EL (cell line): ENCODE data around the gene SIRPB1.
"Not testable (repeated sequence)": the region's sequence is repeated elsewhere in the genome, so short reads cannot be mapped to it uniquely, and the experiment has no call there.

Source experiments
- DNase-seq: peaks from one replicate; pipeline ENCODE4 v3.0.0-alpha.2; 2016

The SIRPB1 gene

DNA sequence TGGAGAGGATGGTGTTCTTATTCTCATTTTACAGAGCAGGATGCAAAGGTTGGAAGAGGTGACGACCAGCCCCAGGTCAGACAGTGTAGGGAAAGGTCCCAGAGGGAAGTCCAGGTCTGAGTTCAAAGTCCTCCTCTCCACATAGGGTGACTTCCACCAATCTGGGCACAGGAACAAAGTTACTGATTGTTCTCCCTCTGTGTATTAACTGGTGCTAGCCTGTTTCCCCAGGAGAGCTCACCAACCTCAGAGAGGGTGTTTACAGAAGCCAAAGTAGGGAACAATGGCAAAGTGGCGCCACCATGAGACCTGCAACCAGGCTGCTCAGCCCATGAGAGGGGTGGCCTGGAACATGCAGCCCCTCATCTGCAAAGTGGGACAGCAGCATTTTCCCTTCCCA is 16.8 kb upstream of the SIRPB1 start:
- no peak for DNase-seq

DNA sequence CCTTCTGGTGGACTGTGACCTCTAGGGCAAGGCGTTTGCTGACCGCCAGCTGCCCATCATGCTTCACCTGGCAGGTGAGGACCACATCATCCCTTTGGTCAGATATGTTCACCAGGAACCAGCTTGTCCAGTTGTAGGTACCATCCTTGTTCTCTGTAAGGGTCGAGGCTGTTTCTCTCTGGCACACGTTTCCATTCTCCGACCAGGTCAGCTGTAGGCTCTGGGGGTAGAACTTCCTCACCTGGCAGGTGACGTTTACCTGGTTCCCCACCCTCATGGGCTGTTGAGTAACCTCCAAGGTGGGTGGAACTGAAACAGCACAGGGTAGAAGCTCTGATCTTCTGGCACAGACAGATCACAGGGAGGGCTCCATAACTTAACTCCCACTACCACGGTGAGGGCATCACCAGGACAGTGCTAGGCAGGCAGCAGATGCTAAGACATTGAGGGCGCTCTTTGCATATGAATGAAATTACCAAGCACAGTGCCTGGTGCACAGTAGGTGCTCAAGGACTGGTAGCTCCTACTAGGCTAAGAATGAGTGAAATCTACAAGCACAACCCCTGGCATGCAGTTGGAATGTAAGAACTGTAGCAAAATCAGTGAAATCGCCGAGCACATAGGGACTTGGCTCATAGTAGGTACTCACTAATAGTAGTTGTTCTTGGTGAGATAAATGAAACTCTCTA is 15.6 kb upstream of the SIRPB1 start:
- no peak for DNase-seq

DNA sequence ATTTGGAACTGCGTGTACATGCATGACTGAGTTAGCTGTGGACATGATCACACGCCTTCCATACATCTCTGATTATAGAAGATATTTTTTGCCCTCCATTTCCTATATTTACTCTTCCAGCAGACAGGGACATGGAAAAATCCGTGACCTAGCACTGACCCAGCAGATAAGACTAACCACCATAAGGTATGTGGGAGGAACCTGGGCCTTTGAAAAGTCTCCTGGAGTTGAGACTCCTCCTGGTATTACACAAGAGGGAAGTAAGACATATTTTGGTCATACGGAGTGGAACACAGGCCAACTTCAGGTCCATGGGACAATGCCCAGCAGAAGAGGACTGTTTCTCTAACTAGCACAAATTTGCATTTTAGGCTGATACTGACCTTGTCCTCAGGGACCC is 13.7 kb upstream of the SIRPB1 start:
- DNase-seq, result no peak

DNA sequence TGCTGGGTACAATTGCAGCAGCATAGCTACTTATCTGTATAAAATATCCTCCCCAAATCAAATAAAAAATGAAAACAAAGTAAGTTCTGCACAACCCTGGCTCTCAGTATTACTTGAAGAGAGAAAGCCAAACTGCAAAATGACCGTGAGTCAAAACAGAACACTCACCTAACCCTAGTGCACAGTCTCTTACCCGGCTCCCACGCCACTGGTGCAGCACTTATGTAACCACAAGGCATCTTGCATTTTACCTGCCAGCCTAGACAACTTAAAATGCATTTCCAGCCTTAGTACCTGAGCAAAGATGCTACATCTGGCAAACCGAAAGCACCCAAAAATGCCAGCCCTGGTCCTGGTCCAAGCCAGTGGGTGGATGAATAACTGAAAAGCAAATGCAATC is 12.4 kb upstream of the SIRPB1 start:
- no peak for DNase-seq

DNA sequence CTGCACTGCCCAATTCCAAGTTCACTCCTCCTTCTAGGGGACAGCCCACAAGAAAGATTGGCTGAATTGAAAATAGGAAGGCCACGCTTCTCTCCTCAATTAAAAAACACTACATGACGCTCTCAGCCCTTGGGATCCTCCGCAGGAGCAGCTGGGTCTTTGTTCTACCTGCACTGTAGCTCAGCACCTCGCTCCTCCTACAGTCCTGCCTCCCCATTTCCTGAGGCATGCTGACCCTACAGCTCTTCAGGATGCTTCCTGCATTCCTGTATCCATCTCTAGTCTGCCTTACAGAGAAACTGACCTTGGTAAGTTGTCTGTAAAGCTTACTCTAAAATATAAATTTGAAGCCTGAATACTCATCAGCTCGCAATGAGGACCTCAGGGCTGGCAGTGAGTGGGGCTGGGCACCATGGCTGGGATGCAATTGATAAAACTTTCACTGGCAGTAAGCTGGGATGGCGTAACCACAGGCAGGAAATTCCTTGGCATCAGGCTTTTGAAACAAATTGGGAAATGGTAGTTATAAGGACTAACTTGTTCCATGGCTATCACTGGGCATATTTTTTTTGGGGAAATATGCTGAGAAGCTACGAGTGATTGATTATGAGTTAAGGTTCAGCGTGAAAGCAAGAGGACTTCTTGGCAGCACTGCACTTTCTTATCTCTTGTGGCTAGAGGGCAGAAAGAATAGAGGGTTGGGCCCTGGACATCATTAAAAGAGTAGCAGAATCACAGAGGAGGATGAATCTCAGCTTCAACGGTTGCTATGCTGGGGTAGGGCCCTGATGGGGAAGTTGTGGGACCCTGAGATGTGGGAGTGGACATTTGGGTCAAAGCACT is 11.7 kb upstream of the SIRPB1 start:
- DNase-seq, result peak; percentile 13

DNA sequence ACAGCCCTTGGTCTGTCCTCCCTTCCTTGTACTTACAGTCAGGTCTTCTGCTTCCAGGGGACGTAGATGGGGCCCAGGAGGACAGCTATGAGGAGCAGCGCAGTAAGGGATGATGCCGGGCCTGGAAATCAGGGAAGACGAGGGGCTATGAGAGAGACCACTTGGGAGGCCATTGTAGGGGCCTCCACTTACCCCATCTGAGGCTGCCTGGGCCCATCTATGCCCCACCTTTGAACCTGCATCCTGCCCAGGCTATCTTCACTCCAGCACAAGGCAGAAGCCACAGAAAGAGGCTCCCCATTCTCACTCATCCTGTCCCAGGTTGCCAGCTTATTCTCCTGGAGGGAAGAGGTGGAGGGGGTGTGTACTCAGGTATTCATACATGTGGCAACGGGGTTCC is 10.4 kb upstream of the SIRPB1 start:
- DNase-seq, result no peak

DNA sequence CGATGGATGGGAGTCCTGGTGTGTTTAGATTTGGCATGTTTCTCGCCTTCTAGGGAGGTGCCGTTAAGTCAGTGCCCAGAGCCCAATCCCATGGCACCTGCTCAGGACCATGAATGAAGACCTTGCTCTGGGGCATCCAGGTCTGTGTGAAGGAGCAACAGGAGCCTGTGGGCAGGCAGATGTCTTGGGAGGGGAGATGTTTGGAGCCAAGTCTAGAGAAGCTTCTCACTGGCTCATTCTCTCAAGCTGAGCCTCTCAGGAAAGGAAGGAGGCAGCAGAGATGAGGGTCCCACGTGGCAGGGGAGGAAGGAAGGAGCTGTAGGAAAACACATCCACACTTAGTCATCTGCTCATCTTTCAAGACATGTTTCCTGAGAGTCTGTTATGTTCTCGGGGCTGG is 9.5 kb upstream of the SIRPB1 start:
- DNase-seq, result no peak

DNA sequence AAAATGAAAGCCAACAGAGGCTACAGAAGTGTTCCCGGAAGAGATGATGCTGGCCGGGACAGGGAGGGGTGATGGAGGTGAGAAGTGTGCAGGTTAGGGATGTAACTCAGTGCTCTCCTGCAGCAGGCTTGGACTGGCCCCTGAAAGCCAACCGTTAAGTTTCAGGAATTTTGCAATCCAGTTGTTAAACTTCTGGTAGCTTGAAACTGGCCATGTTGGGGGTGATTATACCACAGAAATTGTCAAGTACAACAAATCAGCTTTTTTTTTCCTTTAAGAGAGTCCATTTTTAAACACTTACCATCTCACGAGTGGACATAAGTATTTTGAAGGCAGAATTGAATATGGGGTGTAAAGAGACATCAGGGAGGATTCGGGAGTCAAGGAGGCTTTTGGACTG is 8.8 kb upstream of the SIRPB1 start:
- no peak for DNase-seq

DNA sequence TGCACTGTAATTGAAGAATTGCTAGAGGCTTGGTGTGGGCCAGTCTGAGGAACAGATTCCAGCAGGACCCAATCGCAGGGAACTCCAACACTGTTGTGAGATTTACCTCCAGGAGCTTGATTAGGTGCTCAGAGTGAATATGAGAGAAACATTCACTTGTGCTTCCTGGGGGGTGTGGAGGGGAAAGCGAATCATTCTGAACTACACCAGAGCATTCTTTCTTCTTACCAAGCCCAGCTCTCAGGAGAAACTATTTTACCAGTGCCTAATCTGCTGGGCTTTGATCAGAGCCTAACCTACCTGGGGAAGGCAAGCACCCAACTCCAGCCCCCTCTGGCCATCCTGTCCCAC is 7.4 kb upstream of the SIRPB1 start:
- no peak for DNase-seq

DNA sequence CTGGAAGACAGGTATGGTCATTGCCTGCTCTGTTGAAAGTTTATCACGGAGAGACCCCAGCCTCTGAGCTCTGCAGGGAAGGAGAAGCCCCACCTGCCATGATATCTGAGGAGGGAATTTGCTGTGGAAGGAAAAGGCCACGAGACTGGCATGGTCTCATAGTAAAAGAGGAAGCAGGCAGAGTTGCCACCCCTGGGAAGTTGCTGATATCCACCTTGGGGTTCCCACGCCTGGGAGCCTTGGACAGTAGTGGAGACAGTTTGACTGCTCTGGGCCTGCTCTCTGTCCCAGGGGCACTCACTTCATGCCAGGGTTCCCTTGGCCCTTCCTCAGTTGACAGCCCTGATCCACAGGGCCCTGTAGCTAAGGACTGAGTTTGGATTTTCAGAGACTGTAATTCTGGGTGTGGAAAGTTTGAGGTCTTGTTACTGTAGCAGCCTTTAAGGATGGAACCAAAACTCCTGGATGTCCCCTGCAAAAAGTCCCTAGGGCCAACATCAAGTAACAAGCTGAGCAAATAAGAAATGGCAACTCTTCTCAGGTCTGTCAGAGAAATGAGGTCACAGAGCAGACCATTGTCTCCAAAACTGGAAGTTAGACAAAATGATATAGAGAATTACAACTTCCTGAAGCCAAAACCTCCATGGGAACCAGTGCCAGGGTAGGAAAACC is 6.9 kb upstream of the SIRPB1 start:
- no peak for DNase-seq

DNA sequence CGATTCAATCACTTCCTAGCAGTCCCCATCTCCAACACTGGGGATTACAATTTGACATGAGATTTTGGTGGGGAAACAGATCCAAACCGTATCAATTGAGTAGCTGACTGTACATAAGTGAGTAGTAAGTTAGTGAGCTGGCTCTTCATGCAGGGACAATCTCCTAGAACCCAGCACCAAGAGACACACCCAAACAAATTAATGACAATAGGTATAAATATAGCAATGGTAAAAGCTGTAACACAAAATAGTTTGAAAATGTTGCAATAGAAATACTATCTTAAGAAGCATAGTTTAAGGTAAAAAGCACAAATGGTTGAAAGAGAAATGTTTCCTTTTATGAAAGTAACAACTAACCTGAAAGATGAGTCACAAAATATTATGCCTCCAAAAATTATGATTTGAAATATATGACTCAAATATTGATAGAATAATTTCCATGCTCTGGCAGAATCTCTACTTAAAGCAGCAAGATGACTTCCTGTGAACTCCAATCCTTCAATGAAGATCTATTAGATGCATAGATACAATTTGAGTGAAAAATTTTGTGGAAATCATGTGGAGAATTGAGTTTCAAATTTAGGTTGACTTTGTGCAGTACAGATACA is 5.4 kb upstream of the SIRPB1 start:
- DNase-seq, result no peak

DNA sequence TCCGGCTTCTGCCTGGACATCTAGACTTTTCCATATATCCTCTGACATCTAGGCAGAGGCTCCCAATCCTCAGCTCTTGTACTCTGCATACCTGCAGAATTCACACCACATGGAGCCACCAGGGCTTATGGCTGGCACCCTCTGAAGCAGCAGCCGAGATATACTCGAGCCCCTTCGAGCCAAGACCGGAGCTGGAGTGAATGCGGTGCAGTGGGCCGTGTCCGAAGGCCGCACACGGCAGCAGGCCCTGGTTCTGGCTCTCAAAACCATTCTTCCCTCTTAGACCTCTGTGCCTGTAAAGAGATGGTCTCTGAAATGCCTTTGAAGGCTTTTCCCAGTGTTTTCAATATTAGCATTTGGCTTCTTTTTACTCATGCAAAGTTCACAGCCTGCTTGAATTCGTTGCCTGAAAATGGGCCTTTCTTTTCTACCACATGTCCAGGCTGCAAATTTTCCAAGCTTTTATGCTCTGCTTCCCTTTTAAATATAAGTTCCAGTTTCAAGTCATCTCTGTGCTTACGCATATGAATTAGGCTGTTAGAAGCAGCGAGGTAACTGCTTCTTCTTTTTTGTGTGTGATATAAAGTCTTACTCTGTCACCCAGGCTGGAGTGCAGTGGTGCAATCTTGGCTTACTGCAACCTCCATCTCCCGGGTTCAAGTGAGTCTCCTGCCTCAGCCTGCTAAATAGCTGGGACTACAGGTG is 3.8 kb upstream of the SIRPB1 start:
- DNase-seq, result no peak

DNA sequence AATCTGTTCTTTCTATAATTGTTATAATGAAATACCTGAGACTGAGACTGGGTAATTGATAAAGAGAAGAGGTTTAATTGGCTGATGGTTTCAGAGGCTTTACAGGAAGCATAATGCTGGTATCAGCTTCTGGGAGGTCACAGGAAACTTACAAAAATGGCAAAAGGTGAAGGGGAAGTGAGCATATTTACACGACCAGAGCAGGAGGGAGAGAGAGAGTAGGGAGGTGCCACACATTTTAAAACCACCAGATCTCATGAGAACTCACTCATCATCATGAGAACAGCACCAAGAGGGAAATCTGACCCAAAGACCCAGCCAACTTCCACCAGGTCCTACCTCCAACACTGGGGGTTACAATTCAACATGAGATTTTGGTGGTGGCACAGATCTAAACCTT is 2.6 kb upstream of the SIRPB1 start:
- DNase-seq, result no peak

DNA sequence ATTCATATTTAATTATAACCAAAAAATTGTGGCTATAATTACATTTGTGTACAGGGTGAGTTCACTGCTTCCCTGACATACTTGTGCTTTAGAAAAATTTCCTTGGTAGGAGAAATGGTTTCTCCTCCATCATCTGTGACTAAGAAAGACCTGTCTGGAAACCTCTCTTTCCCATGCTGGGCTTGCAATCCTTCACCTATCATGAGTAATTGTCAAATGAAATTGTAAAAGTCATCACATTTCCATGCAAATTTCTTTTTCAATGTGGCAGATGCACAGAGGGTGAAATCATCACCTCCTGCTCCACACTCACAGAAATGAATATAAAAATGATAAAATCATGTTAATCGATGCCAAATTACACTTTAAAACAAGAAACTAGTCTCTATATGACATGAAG is 1.5 kb upstream of the SIRPB1 start:
- DNase-seq, result no peak

DNA sequence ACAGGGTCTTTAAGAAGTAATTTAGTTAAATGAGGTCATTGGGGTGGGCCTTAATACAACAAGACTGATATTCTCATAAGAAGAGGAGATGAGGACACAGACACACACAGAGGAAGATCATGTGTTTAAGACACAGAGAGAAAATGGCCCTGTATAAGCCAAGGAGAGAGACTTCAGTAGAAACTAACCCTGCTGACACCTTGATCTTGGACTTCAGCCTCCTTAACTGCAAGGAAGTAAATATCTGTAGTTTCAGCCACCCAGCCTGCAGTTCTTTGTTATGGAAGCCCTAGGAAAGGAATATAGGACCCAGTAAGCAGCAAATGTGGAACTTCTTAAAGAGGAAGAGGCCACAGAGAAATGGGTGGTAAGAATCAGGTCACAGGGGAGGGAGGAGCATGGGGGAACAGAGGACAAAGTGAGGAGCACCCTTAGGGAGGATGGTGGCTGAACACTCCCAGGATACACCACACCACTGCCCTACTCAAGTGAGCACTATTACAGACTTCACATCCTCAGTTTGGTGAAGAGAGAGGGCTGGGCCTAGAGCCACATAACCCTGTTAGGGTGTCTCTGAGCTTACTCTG is 762 bp downstream of the SIRPB1 start:
- no peak for DNase-seq

DNA sequence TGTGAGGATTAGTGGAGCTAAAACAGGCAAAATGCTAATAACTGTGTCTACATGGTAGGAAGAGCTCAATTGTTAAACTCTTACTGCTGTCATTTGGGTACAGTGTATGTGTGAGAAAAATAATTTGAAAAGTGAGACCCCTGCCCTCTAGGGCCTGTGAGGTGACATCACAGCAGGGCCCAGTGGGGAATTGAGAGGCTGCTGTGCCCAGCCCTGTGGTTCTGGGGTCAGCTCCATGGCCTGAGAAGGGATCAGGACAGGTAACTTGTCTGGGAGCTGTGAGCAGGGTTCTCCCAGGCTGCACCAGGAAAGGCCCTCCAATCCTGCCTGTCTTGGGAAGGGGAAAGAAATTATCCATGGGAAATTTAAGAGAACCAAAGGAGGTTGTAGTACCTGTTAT is 1.3 kb downstream of the SIRPB1 start:
- no peak for DNase-seq

DNA sequence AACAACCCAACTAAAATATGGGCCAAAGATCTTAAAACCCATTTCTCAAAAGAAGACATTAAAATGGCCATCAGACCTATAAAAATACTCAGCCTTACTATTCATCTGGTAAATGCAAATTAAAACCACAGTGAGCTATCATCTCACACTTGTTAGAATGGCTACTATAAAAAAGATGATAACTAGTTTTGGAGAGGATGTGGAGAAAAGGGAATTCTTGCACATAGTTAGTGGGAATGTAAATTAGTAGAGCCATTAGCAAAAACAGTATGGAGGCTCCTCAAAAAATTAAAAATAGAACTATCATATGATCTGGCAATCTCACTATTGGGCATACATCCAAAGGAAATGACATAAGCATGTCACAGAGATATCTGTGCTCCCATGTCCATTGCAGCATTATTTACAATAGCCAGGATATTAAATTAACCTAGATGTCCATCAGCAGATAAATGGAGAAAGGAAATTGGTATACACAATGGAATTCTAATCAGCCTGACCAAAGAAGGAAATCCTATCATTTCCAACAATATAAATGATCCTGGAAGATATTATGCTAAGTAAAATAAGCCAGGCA is 2.9 kb downstream of the SIRPB1 start:
- no peak for DNase-seq

DNA sequence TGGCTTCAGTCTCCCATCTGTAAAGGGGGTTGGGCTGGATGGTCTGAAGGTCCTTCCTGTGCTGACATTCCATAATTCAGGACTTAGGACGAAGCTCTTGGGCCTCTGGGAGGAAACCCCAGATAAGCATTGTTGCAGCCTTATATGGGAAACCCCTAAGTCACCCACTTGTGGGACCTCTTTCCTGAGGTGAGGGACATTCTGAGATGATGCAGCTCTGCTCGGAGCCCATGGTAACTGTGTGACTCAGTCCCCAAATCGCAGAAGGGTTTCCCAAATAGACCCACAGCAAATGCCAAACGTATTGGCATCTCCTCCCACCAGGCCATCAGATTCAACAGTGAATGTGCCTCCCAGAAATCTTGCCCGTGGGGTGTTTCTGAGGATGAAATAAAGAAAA is 9.4 kb downstream of the SIRPB1 start:
- not testable (repeated sequence) for DNase-seq

DNA sequence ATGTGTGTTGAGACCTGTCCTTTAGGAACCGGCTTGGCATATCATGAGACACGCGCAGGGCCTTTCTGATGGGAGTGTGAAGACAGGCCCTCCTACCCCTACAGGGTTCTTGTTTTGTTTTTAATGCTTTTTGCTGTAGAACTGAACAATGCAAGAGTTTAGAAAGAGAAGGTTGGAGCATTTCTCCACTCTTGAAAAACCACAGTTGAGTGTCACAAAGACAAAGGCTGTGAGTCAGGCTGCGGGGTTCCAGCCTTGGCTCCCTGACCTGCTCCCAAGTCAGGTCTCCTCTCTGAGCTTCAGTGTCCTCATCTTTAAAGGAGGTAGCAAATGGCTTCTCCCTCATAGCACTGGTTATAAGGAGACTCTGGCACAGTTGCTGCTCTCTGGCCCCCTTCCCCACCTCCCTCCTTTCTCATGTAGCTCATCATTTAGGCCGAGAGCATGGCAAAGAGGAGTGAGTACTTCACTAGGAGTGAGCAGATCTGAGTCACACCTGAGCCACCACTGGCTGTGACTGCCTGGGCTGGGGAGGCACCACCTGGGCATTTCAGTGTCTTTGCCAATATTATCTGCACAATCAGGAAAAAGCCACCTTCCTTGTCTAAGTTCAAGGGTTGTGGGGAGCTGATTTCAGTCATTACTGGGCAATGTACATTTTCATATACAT is 11.0 kb downstream of the SIRPB1 start:
- DNase-seq, result not testable (repeated sequence)

DNA sequence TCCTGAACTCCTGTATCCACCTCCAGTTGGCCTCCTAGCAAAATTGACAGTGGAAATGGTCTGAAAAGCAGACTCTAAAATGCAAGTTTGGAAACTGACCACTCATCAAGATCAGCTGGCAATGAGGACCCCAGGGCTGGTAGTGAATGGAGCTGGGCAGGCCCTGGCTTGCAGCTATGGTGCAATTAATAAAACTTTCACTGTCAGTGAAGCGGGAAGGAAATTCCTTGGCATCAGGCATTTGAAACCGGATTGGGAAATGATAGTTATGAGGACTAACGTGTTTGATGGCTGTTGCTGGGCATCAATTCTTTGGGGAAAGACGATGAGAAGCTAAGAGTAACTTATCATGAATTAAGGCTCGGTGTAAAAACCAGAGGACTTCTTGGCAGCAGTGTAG is 19.1 kb downstream of the SIRPB1 start:
- no peak for DNase-seq

DNA sequence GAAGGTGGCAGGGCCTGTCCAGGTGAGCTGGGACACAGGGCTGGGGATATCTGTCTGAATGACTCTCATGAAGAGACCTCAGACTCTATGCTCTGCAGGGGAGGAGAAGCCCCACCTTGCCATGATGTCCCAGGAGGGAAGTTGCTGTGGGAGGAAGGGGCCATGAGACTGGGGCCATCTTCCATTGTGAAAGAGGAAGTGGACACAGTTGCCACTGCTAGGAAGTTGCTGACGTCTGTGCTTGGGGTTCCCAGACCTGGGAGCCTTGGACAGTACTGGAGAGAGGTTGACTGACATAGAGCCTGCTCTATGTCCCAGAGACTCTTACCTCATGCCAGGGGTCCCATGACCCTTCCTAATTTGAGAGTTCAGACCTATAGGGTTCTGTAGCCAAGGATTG is 24.5 kb downstream of the SIRPB1 start:
- DNase-seq, result no peak
